Effector CD4-positive, alpha-beta T cell (primary cell): ENCODE measurements around the gene CRK.
A peak's percentile ranks its signal among the peaks of the same experiment; 100 is the strongest.

Experiments used
- DNase-seq: peaks from one replicate; pipeline ENCODE4 v3.0.0-alpha.2; 2020
- total RNA-seq: gene quantifications from one replicate; lab custom pipeline; 2026; lab: John Stamatoyannopoulos, UW

CRK gene
- 48.8 reads per million, percentile 67 among the genes with 10 or more reads in this experiment for total RNA-seq

- DNase-seq: peak; percentile 99
These were observed at the start of gene CRK for GRCh38 chr17:1455797-1456599. TSS of gene CRK (minus strand) at chr17:1456232. CDS start at chr17:1456117, 115 bp downstream.

- no peak for DNase-seq
These were observed 49.6 kb upstream of the CRK start for GRCh38 chr17:1505586-1505985.

GRCh38 chr17:1504866-1505265, 48.8 kb upstream of the CRK start:
- no peak for DNase-seq

- no peak for DNase-seq
These were observed 47.7 kb upstream of the CRK start for GRCh38 chr17:1503699-1504098.

- DNase-seq: no peak
These were observed 42.8 kb upstream of the CRK start for GRCh38 chr17:1498869-1499268.

GRCh38 chr17:1498233-1498632, 42.2 kb upstream of the CRK start:
- no peak for DNase-seq

GRCh38 chr17:1497831-1498230, 41.8 kb upstream of the CRK start:
- DNase-seq: no peak

GRCh38 chr17:1496869-1497268, 40.8 kb upstream of the CRK start:
- DNase-seq: no peak

- no peak for DNase-seq
These were observed 39.4 kb upstream of the CRK start for GRCh38 chr17:1495265-1495989.

- no peak for DNase-seq
These were observed 38.8 kb upstream of the CRK start for GRCh38 chr17:1494736-1495253.

GRCh38 chr17:1494203-1494602, 38.2 kb upstream of the CRK start:
- no peak for DNase-seq

- no peak for DNase-seq
These were observed 37.4 kb upstream of the CRK start for GRCh38 chr17:1493291-1493980.

- no peak for DNase-seq
These were observed 36.5 kb upstream of the CRK start, which contains the start of gene MYO1C for GRCh38 chr17:1492249-1493206. TSS of gene MYO1C (minus strand) at chr17:1492686. CDS start at chr17:1492487, 199 bp downstream.

- no peak for DNase-seq
These were observed 35.6 kb upstream of the CRK start for GRCh38 chr17:1491443-1492248.

GRCh38 chr17:1490643-1491442, 34.8 kb upstream of the CRK start:
- DNase-seq: peak; percentile 50

- DNase-seq: no peak
These were observed 32.8 kb upstream of the CRK start for GRCh38 chr17:1488826-1489270.

GRCh38 chr17:1487939-1488825, 32.1 kb upstream of the CRK start:
- DNase-seq: peak; percentile 69

GRCh38 chr17:1486802-1487695, 31.0 kb upstream of the CRK start:
- DNase-seq: peak; percentile 71
